Fibroblast of the aortic adventitia (primary cell): ENCODE data around the gene TNF. TPM values are rescaled to one million over a fixed set of nuclear protein-coding genes. Genes with fewer than 3 reads are reported as not detected.

Source experiments
- DNase-seq: peaks from one replicate; pipeline ENCODE4 v3.0.0-alpha.2; 2010; ENCODE audit warnings: low read depth
- H3K4me3 ChIP-seq: 2 replicates; pipeline ENCODE4 v1.5.1; 2011; ENCODE audit warnings: low read depth, mild to moderate bottlenecking, control low read depth, low read length, moderate library complexity
- total RNA-seq: library from RNA; depleted of rRNA; stranded (reverse); fragments of >200 nt; gene quantifications from 2 replicates; pipeline ENCODE4 v1.2.3, GENCODE V29; 2012; ENCODE audit warnings: low replicate concordance
- TF ChIP-seq, protein P1 (sequence below): IDR thresholded peaks from 2 replicates; pipeline ENCODE4 v1.5.1; 2011; ENCODE audit warnings: mild to moderate bottlenecking, low read length, control low read depth, inconsistent platforms; ENCODE audit not compliant: insufficient read depth

TNF gene
- not detected in 2 replicates for total RNA-seq

- TF ChIP-seq, protein P1, sequence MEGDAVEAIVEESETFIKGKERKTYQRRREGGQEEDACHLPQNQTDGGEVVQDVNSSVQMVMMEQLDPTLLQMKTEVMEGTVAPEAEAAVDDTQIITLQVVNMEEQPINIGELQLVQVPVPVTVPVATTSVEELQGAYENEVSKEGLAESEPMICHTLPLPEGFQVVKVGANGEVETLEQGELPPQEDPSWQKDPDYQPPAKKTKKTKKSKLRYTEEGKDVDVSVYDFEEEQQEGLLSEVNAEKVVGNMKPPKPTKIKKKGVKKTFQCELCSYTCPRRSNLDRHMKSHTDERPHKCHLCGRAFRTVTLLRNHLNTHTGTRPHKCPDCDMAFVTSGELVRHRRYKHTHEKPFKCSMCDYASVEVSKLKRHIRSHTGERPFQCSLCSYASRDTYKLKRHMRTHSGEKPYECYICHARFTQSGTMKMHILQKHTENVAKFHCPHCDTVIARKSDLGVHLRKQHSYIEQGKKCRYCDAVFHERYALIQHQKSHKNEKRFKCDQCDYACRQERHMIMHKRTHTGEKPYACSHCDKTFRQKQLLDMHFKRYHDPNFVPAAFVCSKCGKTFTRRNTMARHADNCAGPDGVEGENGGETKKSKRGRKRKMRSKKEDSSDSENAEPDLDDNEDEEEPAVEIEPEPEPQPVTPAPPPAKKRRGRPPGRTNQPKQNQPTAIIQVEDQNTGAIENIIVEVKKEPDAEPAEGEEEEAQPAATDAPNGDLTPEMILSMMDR: no peak
- DNase-seq: no peak
- H3K4me3 ChIP-seq: no peak within 1 kb of the TSS
Observed at GRCh38 chr6:31575335-31575901, at the start of gene TNF. TSS of gene TNF (plus strand) at chr6:31575565. CDS start at chr6:31575742, 177 bp downstream.

DNA sequence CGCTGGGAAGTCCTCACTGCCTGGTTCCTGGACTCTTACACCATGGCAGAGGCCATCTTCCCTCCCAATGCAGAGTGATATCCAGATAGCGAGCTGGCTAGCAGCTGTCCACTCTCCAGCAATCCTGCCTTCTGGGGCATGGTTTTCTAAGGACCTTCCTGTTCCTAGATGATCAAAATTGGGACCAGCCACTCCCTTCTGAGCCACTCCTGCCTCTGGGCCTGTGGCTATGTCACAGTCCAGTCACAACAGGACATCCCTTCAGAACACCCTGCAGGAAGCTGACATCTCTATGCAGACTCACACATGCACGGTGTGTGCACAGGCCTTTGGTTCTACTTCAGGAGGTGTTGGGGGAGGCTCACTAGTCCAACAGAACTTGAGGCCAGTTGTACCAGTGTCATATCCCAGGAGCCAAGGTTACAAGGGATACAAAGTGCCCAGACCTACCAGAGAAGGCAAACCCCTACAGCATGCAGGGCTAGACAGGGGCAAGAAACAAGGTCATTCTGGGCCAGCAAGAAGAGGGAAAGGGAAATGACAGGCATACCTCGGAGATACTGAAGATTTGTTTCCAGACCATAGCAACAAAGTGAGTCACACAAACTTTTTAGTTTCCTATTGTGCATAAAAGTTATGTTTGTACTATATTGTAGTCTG, 49.3 kb upstream of the TNF start:
- TF ChIP-seq, protein P1: no peak
- H3K4me3 ChIP-seq: no peak overlapping the region
- peak; percentile 45 for DNase-seq

GRCh38 chr6:31528307-31528777, 47.0 kb upstream of the TNF start:
- no peak overlapping the region for H3K4me3 ChIP-seq
- DNase-seq: no peak
- TF ChIP-seq, protein P1: no peak

DNA sequence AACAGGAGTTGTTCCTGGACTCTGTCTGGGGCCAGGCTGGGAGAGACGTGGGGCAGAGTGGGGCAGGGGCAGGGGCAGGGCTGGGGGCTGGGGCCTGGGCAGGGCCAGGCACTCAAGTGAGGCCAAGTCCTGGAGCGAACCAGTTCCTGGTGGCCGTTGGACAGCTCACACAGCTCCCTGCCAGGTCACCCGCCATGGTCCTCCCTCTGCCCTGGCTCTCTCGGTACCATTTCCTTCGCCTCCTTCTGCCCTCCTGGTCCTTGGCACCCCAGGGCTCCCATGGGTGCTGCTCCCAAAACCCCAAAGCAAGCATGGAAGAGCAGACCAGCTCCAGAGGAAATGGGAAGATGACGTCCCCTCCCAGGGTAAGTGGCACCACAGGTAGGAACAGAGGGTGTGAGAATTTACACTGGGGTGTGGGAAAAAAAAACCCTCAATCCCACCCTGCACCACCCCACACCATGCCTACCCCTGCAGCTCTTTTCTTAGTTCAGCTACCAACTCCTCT, 46.5 kb upstream of the TNF start, which contains the start of gene MCCD1:
MCCD1 (plus strand) TSS at position 142 of the 508 bp plus-strand sequence; CDS start at position 195, 53 bp downstream.
- no peak for DNase-seq
- no peak within 1 kb of the TSS for H3K4me3 ChIP-seq
- TF ChIP-seq, protein P1: no peak

DNA sequence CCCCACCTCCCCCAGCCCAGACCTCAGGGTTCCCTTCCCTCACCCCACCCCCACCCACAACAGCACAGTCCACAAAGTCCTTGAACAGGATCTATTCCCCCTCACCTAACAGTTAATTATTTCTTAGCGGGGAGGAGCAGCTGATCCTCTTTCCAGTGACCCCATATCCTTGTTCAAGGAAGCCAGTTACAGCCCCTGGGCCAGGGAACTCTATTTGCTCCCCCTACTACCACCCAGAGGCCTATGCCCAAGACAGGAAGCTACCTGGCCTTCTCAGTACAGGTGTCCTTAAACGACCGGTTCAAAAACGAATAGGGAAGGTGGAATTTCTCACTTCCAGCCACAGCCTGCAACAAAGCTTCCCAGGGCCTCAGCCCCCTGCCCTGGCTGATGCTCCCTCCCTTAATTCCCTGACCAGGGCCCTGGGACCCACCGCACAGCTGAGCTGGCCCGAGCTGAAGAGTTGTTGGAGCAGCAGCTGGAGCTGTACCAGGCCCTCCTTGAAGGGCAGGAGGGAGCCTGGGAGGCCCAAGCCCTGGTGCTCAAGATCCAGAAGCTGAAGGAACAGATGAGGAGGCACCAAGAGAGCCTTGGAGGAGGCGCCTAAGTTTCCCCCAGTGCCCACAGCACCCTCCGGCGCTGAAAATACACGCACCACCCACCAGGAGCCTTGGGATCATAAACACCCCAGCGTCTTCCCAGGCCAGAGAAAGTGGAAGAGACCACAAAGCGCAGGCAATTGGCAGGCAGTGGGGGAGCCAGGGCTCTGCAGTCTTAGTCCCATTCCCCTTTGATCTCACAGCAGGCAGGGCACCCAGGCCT, 45.8 kb upstream of the TNF start:
- DNase-seq: no peak
- TF ChIP-seq, protein P1: no peak
- no peak overlapping the region for H3K4me3 ChIP-seq

- H3K4me3 ChIP-seq: no peak overlapping the region
- DNase-seq: no peak
- TF ChIP-seq, protein P1: no peak
Observed at GRCh38 chr6:31530659-31531058, 44.7 kb upstream of the TNF start.
